NB4 (cell line): ENCODE measurements around the gene STN1.

Source experiments
- DNase-seq: peaks from one replicate; pipeline ENCODE4 v3.0.0; 2010; ENCODE audit warnings: low read depth
- H3K4me3 ChIP-seq: one replicate; pipeline ENCODE4 v1.5.1; 2011; ENCODE audit warnings: mild to moderate bottlenecking, low read depth, low read length, moderate library complexity
- MYC ChIP-seq: IDR thresholded peaks from 2 replicates; pipeline ENCODE4 v1.6.1; 2011; ENCODE audit warnings: low read depth, low read length
- POLR2A ChIP-seq: IDR thresholded peaks from 2 replicates; pipeline ENCODE4 v1.6.1; 2011; ENCODE audit warnings: mild to moderate bottlenecking; ENCODE audit not compliant: insufficient read length; ENCODE audit errors: extremely low read depth
- TF ChIP-seq, protein P1 (sequence below): IDR thresholded peaks from one replicate; pipeline ENCODE4 v1.5.1; 2012; ENCODE audit warnings: low read depth, low read length
- TF ChIP-seq, protein P2 (sequence below): IDR thresholded peaks from 2 replicates; pipeline ENCODE4 v1.6.1; 2011; ENCODE audit warnings: low read depth, low read length

Gene STN1

GRCh38 chr10:103851261-103851660 is 66.7 kb downstream of the STN1 start:
- TF ChIP-seq MYC (no peak), POLR2A (no peak)
- TF ChIP-seq, protein P1, sequence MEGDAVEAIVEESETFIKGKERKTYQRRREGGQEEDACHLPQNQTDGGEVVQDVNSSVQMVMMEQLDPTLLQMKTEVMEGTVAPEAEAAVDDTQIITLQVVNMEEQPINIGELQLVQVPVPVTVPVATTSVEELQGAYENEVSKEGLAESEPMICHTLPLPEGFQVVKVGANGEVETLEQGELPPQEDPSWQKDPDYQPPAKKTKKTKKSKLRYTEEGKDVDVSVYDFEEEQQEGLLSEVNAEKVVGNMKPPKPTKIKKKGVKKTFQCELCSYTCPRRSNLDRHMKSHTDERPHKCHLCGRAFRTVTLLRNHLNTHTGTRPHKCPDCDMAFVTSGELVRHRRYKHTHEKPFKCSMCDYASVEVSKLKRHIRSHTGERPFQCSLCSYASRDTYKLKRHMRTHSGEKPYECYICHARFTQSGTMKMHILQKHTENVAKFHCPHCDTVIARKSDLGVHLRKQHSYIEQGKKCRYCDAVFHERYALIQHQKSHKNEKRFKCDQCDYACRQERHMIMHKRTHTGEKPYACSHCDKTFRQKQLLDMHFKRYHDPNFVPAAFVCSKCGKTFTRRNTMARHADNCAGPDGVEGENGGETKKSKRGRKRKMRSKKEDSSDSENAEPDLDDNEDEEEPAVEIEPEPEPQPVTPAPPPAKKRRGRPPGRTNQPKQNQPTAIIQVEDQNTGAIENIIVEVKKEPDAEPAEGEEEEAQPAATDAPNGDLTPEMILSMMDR, result no peak
- TF ChIP-seq, protein P2, sequence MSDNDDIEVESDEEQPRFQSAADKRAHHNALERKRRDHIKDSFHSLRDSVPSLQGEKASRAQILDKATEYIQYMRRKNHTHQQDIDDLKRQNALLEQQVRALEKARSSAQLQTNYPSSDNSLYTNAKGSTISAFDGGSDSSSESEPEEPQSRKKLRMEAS, result no peak
- no peak overlapping the region for H3K4me3 ChIP-seq
- no peak for DNase-seq

DNA sequence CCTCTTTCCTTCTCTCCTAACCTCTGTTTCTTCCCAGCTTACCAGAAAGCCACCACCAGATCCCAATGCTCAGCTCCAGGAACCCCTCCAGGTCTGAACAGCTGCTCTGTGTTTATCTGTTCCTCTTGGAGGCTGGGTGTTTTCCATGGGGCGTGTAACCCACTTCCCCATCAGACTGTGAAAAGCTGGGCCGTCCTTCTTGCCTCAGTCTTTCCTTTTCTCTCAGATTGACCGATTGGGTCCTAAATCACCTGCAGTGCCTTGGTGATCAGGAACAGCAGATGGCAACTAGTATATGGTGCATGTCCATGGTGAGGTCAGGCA is 67.5 kb downstream of the STN1 start:
- no peak overlapping the region for H3K4me3 ChIP-seq
- no peak for DNase-seq
- TF ChIP-seq MYC (no peak), POLR2A (no peak)
- TF ChIP-seq, protein P1, result no peak
- TF ChIP-seq, protein P2, result no peak

DNA sequence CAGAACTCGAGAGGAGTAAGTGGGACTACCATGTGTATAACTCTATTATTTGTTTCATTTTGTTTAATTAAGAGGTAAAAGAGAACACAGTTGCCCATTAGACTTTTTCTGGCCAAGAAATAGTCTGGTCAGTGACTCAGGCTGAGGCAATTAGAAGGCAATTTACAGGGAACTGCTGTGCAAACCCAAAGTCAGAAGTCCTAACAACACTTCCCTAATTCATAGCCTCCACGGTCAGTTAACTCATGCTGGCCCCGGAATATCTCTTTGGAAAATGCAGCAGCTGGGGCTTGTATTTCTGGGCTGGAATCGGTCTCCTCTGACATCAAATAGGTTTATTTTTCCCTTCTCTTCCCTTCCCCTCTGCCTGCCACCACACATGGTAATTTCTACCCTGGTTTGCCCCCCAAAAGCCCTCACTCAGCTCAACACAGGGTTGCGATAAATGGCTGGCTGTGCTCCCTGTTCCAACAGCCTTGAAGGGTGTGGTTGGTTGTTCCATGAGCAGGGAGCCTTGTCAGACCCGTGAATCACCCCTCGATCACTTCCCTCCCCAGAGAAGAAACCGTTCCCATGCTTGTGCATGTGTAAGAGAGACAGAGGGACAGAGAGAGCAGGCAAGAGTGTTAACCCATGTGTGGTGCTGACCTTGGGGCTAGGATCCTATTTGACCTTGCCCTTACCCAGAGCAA is 68.0 kb downstream of the STN1 start:
- TF ChIP-seq, protein P2, result no peak
- no peak for TF ChIP-seq POLR2A
- TF ChIP-seq, protein P1, result no peak
- peak; percentile 76 for DNase-seq
- no peak overlapping the region for H3K4me3 ChIP-seq

- no peak for DNase-seq
- no peak for TF ChIP-seq POLR2A
- TF ChIP-seq, protein P1, result no peak
- no peak for TF ChIP-seq MYC
- TF ChIP-seq, protein P2, result no peak
- H3K4me3 ChIP-seq, result no peak overlapping the region
Observed at GRCh38 chr10:103849212-103849877, 68.6 kb downstream of the STN1 start.

DNA sequence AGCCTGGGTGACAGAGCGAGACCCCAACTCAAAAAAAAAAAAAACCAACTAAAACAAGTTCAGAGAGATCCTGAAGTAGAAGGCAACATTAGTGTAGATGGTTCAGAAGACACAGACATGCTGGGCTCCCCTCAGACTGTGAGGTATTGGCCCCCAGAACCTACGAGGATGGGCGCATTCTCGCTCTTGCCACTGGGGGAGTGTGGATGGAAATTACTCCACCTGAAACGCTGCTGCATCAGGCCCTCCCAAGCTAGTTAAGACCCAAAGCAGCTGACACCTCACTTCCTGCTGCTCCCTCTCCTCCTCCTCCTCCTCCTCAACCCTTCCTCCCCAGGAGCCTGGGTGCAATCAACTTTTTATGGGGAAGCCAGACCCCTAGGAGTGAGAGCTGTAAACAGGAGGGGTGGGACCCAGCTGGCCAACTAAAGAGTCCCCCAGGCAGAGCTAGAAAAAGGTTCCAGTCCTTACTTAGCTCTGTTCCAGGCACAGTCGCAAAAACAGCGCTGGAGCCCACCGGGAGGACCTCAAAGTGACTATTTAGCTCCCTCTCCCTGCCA is 70.0 kb downstream of the STN1 start:
- TF ChIP-seq MYC, result no peak
- TF ChIP-seq, protein P1, result peak; percentile 50
- H3K4me3 ChIP-seq, result no peak overlapping the region
- DNase-seq, result peak; percentile 72
